ENCODE results near the gene TGFB2.

Gene TGFB2

DNA sequence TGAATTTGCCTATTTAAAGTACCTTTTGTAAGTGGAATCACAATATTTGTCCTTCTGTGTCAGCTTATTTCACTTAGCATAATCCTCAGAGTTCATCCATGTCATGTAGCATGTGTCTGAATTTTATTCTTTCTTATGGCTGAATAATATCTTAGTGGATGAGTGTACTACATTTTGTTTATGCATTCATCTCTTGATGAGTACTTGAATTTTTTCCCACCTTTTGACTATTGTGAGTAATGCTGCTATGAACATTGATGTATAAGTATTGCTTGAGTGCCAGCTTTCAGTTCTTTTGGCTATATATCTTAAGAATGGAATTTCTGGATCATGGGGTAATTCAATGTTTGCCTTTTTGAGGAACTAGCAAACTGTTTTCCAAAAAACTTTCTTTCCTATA is 84.2 kb downstream of the TGFB2 start:
- no peak for DNase-seq

DNA sequence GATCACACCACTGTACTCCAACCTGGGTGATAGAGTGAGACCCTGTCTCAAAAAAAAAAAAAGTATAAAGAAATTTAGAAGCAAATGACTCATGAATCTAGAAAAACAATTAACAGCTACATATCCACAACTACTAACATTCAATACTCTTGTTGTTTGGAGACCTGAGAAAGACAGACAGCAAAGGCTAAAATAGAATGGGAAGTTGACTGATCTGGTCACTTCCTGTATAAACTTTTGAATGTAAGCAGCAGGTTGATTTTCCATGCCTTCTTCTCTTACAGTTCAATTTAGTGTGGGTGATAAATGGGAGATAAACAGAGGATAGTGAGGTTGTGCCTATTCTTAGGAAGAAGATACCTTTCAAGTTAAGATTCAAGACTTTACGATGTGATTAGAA is 85.2 kb downstream of the TGFB2 start:
- no peak for DNase-seq

DNA sequence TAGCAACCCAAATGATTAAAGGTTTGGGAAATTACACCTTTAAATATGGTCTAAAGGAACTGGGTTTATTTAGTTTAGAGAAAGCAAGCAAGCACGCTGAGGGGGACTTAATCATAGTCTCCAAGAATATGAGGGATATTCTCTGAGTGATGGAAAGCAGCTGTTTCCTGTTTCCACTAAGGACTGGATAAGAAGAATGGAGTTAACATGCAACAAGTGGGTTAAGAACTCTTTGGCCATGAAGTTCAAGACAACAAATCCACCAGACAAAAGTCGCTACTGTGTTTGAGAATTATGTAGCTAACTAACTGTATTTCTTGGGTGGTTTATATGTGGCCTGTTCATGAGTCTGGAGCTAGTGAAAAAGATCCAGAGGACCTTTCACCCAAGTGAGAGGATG is 85.7 kb downstream of the TGFB2 start:
- no peak for DNase-seq

DNA sequence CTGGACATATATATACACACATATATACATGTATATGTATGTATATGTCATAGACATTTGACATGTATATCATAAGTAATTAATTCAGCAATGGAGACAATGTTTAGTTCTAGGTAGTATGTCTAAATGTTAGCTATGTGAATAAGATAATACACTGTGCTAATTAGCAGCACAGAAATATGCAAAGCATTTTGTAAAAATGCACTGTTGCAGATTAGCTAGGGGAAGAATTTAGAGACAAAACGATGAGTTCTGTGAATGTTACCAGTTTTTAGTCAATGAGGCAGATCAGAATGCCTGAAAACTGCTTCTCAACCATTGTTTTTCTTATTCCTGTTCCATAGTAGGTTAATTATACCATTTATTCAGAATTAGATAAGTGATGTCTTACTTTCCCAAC is 86.3 kb downstream of the TGFB2 start:
- no peak for DNase-seq

DNA sequence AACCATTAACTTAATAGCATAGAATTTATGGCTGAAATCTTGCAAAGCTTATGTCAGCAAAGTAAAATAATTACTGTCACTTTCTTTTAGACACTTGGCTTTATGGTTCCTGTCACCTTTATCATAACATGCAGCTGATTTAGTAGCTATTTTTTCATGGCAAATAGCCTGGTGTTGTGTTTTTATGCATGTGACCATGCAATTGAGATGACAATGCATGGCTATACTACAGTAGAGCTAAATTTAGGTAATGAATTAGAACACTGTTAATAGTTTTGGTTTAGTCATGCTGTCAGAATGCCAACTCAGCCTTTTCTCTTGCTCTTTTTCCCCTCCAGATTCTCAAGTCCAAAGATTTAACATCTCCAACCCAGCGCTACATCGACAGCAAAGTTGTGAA is 88.6 kb downstream of the TGFB2 start:
- no peak for DNase-seq

DNA sequence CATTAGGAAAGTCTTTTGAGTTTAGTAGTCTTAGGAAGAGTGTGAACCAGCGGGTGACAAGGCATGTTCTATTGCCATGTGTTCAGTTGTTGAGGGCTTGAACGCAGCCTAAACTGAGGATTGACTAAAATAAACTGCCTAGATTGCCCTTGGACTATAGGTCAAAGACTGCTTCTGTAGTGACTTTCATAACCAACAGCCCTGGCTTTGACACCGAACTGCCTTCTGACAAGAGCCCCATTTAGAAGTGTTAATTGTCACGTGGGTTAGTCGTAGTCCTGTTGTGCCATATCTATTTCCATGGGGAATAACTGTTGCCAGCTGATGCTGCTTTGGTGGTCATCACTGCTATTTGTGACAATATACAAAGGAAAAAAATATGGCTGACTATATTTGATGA is 90.4 kb downstream of the TGFB2 start:
- no peak for DNase-seq

DNA sequence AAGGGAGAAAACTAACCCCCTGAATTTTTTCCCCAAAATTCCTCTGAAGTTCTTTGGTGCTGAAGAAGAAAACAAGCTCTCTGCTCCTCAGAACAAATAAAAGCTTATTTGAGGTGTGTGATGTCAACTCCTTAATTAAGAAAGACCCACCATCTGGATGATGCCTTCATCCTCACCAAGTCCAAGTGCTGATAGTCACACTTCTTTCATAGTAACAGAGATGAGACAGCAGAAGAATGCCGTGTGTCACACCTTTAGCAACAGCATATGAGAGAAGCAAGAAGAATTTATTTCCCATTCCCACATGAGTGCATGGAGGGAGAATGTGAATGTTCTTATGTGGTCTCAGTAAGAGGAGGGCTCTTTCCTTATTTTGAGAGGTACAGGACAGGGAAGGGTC is 91.2 kb downstream of the TGFB2 start:
- DNase-seq, result no peak

DNA sequence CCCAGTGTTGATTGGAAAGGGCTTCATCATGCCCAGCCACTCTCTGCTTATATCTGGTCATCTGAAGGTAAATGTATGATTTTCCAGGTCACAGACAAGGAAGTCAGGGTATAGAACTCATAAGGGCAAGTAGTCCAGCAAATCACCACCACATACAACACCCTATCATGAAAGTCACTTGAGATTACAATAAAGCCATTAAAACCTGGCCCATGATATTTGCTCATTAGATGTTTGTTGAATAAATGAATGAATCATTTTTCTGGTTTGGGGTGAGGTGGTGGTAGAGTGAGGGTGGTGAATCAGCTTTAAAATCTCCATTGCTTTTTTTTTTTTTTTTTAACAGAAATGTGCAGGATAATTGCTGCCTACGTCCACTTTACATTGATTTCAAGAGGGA is 91.9 kb downstream of the TGFB2 start:
- no peak for DNase-seq

DNA sequence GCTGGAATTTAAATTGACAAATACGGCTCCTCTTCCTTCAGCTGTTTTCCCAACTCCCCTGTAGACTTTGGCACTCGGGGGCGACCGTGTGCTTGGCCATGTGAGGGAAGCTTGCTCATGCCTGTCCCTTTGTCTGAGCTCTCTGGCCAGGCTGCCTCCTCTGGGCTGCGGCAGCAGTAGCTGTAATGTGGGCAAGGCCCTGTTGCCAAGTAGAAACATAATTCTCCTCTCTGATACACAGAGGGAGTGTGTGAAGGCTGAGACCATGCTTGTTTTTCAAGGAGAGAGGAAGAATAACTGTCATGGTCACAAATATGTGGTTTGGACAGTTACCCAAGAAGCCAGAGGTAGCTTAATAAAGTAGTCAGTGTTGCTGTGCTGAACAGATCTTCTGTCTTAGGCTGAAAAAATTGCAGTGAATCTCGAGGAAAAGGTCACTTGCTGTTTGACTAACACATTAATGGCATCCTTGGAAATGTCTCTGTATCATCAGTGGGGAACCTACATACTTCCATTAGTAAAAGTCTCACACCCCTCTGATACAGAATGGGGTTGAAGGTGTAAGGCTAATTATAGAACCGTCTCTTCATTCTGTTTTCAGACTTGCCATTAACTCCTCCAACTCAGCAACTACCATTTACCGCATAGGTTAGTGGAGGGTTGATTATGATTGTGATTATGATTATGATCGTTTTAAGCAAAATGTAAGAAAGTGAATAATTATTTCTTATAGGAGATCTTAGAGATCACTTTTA is 94.6 kb downstream of the TGFB2 start:
- DNase-seq, result no peak

DNA sequence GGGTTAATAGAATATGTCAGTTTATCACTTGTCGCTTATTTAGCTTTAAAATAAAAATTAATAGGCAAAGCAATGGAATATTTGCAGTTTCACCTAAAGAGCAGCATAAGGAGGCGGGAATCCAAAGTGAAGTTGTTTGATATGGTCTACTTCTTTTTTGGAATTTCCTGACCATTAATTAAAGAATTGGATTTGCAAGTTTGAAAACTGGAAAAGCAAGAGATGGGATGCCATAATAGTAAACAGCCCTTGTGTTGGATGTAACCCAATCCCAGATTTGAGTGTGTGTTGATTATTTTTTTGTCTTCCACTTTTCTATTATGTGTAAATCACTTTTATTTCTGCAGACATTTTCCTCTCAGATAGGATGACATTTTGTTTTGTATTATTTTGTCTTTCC is 98.1 kb downstream of the TGFB2 start:
- DNase-seq, result no peak

DNA sequence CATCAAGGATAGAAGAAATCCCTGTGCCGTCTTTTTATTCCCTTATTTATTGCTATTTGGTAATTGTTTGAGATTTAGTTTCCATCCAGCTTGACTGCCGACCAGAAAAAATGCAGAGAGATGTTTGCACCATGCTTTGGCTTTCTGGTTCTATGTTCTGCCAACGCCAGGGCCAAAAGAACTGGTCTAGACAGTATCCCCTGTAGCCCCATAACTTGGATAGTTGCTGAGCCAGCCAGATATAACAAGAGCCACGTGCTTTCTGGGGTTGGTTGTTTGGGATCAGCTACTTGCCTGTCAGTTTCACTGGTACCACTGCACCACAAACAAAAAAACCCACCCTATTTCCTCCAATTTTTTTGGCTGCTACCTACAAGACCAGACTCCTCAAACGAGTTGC is 99.0 kb downstream of the TGFB2 start:
- DNase-seq, result no peak

DNA sequence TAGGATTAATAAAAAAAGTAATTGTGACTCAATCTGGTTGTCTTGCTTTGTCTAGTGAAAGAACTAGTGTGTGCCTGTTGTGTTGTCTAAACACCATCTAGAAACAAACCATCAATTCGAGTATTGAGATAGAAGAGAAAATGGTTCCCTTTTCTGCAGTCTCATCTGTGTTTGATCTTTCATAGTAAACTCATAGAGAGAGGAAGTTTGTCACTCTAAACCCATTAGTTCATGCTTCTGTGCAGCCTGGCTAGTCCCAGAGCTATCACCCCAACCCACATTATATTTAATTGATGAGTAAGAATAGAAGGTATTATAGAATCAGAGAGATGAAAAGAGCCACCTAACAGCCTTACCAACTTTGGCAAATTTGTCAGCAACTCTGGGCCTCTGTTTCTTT is 99.5 kb downstream of the TGFB2 start:
- DNase-seq, result no peak

DNA sequence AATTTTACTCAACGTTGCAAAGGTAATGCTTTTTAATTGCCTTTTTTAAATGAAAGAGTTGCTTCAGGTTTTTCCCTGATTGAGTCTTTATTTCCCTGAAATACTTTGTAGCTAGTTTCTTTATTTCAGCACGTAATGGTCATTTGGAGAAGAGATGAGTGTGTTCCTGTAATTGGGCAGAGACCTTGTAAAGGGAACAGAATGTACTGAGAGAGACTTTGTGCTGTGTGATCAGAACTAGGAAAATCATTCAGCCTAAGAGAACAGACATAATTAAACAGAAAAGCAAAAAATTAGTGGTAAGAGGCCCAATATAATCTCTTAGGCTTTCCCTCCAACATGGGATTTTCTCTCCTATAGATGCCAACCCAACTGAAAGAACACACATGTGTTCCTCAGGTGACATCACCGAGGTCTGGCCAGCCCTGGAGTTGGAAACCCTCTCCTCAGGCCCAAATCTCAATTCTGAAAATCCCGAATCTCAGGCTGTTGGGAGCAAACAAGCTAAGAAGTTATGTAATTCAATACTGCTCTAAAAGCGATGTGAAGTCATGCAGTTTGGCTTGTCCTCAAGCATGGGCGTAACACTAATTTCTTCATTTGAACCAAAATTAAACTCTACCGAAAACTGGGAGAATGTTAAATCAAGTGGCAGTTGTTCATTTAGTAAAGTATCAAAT is 102.0 kb downstream of the TGFB2 start:
- no peak for DNase-seq

DNA sequence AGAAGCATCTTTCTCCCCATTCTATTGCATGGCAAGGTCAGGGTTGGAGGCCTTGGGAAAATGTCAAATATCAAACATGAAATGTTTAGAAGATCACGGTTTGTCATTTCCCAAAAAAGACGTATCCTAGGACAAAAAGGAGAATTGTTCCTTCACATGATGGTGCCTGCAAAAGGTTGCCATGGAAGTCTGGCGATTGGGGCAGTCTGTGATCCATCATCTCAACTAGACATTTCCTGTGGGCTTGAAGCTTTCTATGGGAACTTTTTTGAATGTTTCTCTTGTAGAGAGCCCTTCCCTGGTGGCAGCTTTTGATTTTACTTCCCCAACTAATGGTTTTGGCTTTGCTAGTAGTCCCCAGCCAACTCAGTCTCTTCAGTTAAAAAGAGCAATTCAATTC is 106.3 kb downstream of the TGFB2 start:
- DNase-seq, result no peak

DNA sequence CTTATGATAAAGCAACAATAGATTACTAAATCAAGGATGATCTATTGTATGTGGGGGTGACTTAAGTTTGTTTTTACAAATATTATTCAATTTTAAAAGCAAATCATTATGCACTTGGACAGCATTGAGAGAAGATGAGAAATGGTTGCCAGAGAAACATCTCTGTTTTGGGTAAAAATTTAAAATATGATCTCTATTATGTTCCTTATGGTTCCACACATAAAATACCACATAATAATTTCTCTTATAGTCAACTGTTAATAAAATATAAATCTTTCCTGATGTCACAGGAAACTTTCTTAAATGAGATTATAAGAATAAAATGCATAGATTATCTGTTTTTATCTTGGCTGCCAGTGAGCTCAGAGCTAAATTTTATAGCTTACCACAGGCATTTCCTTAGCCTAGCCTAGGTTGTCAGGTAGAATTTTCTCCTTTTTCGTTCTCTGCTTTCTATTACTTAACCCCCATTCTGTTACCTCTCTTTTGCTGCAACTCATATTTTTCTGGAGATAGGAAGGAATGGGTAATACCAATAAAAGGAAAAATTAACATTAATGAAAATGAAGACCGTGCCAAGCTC is 109.7 kb downstream of the TGFB2 start:
- no peak for DNase-seq

DNA sequence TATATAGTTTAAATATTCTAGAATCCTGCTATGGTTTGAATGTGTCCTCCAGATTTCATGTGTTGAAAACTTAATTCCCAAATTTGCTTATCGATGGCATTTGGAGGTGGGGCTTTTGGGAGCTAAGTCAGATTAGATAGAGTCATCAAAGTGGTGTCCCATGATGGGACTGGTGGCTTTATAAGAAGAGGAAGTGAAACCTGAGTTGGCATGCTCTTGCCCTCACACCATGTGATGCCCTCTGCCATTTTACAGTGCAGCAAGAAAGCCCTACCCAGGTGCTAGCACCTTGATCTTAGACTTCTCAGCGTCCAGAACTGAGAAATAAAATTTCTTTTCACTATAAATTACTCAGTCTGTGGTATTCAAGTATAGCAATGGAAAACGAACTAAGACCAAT is 111.3 kb downstream of the TGFB2 start:
- no peak for DNase-seq

DNA sequence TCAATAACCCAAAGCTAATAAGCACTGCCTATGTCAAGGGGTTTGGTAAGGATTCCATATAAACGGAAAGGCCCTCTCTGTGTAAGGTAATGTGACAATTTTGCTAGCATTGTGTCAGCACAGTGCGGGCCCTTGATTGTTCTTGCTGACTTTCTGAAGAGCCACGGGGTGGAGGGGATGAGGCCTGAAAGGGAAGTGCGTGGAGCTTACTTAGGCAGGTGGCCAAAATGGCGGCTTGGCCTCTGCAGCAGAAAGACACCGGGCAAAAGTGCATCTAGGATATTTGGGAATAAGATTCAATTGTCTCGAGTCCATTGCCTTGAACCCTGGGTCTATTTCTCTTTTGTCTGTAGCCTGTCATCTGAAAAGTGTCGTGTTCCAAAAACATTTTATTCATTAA is 114.3 kb downstream of the TGFB2 start:
- no peak for DNase-seq

DNA sequence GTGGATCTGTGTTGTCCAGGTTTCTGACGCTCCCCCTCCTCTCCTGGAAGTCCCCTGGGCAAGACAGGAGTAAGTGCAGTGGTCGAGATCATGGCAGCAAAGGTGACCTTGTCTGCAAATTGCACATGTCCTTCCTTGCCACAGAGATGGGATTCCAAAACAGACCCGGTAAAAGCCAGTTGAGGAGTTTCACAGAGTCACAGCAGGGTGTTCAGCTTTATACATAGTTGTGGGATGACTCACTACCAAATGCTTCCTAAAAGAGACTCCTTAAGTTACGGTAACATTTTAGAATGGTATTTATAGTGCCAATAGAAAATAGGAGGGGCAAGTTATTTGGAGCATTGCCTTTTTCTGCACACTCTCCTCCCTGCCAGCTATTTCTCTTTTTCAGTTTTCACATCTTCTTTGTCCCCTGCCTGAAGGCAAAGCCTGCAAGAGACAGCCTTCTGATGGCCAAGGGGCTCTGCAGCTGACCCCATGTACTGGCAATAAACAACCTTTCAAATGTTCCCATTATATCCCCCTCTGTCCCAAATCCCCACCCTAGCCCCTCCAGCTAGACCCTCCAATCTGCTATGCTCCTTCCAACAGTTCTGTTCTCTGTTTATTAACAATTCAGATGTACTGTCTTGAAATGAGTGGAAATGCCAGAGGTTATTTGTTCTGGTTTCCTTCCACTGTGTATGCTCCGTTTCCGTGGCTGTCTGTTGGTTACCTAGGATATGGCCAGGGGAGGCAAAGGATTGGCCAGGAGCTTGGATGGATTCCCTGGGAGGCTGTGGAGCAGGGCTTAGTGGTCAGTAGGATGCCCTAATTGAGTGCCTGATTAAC is 115.0 kb downstream of the TGFB2 start:
- no peak for DNase-seq

DNA sequence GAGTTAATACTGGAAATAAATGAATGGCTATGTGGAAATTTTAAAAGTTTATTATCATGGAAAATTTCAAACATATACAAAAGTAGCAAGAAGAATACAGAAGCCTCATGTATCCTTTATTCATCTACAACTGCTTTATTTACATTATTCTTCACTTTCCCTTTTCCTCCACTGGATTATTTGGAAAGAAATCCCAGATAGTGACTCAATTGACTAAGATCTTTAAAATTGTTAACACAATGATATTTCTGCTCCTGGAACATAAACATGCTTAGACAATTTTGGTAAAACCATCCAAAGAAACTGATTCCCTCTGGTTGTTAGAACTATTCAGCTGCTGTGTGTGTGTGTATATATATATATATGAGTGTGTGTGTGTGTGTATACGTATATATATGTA is 116.2 kb downstream of the TGFB2 start:
- DNase-seq, result no peak

DNA sequence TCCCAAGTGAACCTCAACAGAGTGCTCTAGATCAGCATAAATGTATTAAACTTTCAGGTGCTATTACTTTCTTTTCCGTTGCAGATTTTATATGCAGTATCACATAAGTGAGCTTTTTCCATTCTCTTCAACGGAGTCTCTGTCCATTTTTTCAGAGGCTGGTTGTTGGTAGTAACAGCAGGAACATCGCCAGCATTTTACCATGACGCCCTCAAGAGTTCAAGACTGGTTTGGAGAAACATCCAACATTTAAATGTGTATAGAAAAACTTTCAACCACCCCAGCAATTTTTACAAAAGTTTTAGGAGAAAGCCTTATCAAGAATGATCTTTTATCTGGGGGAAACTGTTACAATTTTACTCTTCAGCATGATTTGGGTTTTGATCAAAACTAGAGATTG is 117.0 kb downstream of the TGFB2 start:
- DNase-seq, result no peak

DNA sequence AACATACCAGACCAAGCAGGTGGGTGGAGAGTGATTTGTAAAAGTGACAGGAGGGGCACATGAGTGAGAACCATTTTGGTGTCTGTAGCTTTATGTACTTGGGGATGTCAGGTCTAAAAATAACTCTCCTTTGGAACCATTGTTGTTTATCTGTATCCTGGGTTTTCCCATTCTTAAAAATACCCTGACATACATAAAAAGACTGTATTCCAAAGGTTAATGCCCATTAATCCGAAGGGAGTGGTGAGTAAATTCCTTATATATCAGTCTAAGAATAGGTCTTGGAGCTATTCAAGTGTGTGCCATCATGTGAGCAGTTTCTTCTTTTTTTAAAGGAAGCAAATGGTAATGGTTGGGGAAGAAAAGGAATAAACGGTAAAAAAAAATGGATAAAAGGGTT is 117.5 kb downstream of the TGFB2 start:
- DNase-seq, result no peak

DNA sequence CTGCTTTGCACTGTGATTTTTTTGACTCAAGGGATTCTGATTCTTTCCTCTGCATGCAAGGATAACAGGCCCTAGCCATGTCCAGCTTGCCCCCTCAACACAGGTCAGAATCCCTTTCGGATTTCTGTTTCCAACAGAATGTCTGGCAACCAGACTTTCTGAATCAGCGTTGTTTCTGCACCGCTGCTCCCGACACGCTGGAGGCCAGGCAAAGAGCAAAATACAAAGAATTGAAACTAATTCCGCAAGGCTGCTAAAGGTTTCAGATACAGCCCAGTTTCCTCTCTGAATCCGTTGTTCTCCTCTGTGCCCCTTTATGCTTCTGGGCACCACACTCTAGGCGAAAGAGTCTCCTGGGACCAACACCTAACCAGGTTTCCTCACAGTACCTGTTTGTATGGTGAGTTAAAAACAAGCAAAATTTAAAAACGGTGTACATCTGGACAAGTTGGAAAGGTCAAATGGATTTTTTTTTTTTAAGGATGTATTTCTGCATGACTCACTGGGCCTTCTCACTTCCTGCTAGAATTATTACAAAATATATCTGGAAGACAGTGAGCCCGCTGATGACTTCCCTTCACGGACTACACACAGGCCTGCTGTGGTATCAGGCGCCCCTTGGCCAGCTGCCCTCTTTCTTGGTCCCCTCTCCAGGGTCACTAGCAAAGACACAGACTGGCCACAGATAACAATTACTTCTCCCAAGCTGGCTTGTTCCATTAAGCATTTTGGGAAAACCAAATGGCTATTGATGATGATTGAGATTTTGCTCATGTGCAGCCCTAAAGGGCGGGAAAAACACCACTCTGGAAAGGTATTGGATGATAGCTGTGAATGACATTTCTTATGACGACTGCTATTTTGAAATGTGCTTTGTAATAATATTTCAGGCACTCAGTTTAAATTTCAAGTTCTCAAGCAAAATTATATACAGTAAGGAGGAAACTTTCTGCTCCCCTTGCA is 118.3 kb downstream of the TGFB2 start:
- DNase-seq, result no peak

Data from CD4-positive, alpha-beta T cell treated with Interleukin-12 subunit alpha and Interleukin-12 subunit beta, for 1 hour (primary cell).